Loucy (cell line): ENCODE measurements around the gene FEV.

Experiments
- H2AFZ ChIP-seq: fragments of 200-600 bp; sonication (generic); 2 replicates; pipeline ENCODE4 v1.6.0; 2016; ENCODE audit warnings: antibody characterized with exemption, mild to moderate bottlenecking, low read length, moderate library complexity
- H3F3A ChIP-seq: fragments of 200-600 bp; 2 replicates; pipeline ENCODE4 v1.6.0; 2016; ENCODE audit warnings: antibody characterized with exemption, low read depth, mild to moderate bottlenecking
- H3K27me3 ChIP-seq: fragments of 200-600 bp; sonication (generic); 2 replicates; pipeline ENCODE4 v1.6.1; 2014; ENCODE audit warnings: low read length, mild to moderate bottlenecking; ENCODE audit not compliant: insufficient read depth, poor library complexity, severe bottlenecking
- H3K36me3 ChIP-seq: fragments of 200-600 bp; sonication (generic); 2 replicates; pipeline ENCODE4 v1.6.1; 2016; ENCODE audit warnings: low read length; ENCODE audit not compliant: insufficient read depth
- H3K4me1 ChIP-seq: fragments of 200-600 bp; sonication (generic); 2 replicates; pipeline ENCODE4 v1.5.1; 2014; ENCODE audit warnings: low read length, mild to moderate bottlenecking; ENCODE audit not compliant: insufficient read depth, poor library complexity, severe bottlenecking
- H3K4me2 ChIP-seq: fragments of 200-600 bp; sonication (generic); 2 replicates; pipeline ENCODE4 v1.6.0; 2014; ENCODE audit warnings: antibody characterized with exemption, low read length, low read depth, mild to moderate bottlenecking; ENCODE audit not compliant: poor library complexity, severe bottlenecking
- H3K4me3 ChIP-seq: fragments of 200-600 bp; sonication (generic); 2 replicates; pipeline ENCODE4 v1.5.1; 2014; ENCODE audit warnings: low read length, mild to moderate bottlenecking, mixed read lengths; ENCODE audit not compliant: poor library complexity, severe bottlenecking
- H3K79me2 ChIP-seq: fragments of 200-600 bp; sonication (generic); 2 replicates; pipeline ENCODE4 v1.6.1; 2014; ENCODE audit warnings: low read length; ENCODE audit not compliant: insufficient read depth
- H3K9ac ChIP-seq: fragments of 200-600 bp; sonication (generic); 2 replicates; pipeline ENCODE4 v1.6.0; 2014; ENCODE audit warnings: mild to moderate bottlenecking, low read depth, low read length, moderate library complexity; ENCODE audit not compliant: poor library complexity, severe bottlenecking
- H3K9me2 ChIP-seq: fragments of 200-600 bp; sonication (generic); replicated peaks from 2 replicates; pipeline ENCODE4 v1.6.1; 2016; ENCODE audit warnings: low read depth, low read length, mixed read lengths
- H3K9me3 ChIP-seq: fragments of 200-600 bp; sonication (generic); 2 replicates; pipeline ENCODE4 v1.6.1; 2014; ENCODE audit warnings: mild to moderate bottlenecking, antibody characterized with exemption, low read length, low read depth; ENCODE audit not compliant: insufficient read depth
- H4K20me1 ChIP-seq: fragments of 200-600 bp; sonication (generic); 2 replicates; pipeline ENCODE4 v1.6.0; 2014; ENCODE audit warnings: antibody characterized with exemption, low read length, mild to moderate bottlenecking; ENCODE audit not compliant: insufficient read depth, poor library complexity, severe bottlenecking
- CTCF ChIP-seq: fragments of 200-600 bp; sonication (generic); conservative IDR thresholded peaks from 2 replicates; pipeline ENCODE4 v1.5.1; 2014; ENCODE audit warnings: mild to moderate bottlenecking, antibody characterized with exemption, low read length
- EZH2phosphoT487 ChIP-seq: fragments of 200-600 bp; IDR thresholded peaks from 2 replicates; pipeline ENCODE4 v1.6.1; 2018; ENCODE audit warnings: antibody characterized with exemption, mild to moderate bottlenecking, moderate library complexity, borderline replicate concordance

The FEV gene

DNA sequence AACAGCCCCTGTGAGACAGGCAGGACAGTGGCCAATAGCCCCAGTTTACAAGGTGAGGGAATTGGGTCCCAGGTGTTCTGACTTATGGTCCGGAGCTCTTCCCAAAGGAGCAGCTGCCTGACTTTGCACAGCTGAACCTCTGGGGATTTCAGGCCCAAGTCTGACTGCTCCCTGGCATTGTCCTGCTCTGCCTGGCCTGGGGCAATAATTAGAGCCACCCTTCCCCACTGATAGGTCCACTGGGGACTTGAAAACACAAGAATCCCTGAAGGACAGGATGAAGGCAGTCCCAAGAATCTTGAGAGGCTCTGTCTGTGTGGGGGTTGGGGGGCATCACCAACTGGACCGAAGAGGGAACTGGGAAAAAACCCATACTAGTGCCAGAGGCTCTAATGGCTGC lies 3.7 kb upstream of the FEV start:
- no peaks in the 10 kb centered on the region for H4K20me1 ChIP-seq

DNA sequence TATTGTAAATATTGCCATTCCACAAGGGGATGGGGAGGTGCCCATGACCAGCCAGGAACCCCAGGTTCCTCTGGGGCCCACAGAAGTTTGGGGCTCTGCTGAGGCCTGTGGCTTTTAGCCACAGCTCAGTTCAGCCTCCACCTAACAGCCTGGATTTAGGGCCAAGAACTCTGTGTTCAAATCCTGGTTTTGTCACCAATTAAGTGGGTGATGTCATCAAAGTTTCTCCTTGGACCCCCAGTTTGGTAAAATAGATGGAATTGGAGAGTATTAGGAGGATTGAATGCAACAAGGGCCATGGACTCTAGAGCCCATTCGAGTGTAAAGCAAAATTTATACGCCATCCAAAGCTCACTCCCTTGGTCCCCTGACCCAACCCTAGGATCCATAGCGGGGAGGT lies 3.2 kb upstream of the FEV start:
- no peak overlapping the region for H2AFZ ChIP-seq
- no peaks in the 10 kb centered on the region for H3K27me3 ChIP-seq

More for the DNA sequence above, 3.7 kb upstream of the FEV start:
- H3F3A ChIP-seq, result no peaks in the 10 kb centered on the region
- no peaks in the 10 kb centered on the region for H3K79me2 ChIP-seq
- H3K4me3 ChIP-seq, result no peak overlapping the region
- no peaks in the 10 kb centered on the region for H3K27me3 ChIP-seq
- H3K9me2 ChIP-seq, result no peaks in the 10 kb centered on the region
- H3K4me1 ChIP-seq, result peaks cover 4% of the 10 kb centered on the region
- H3K4me2 ChIP-seq, result no peak overlapping the region
- no peak for TF ChIP-seq EZH2phosphoT487
- no peak for TF ChIP-seq CTCF
- no peak overlapping the region for H3K9ac ChIP-seq
- H2AFZ ChIP-seq, result no peak overlapping the region
- H3K9me3 ChIP-seq, result no peaks in the 10 kb centered on the region
- no peaks in the 10 kb centered on the region for H3K36me3 ChIP-seq

GRCh38 chr2:218986148-218986761 lies 1.3 kb upstream of the FEV start:
- H2AFZ ChIP-seq, result no peak overlapping the region
- H3K36me3 ChIP-seq, result no peaks in the 10 kb centered on the region
- H3K9me3 ChIP-seq, result no peaks in the 10 kb centered on the region
- no peaks in the 10 kb centered on the region for H3K9me2 ChIP-seq
- no peak overlapping the region for H3K9ac ChIP-seq
- TF ChIP-seq EZH2phosphoT487 (no peak), CTCF (no peak)
- no peaks in the 10 kb centered on the region for H4K20me1 ChIP-seq
- H3F3A ChIP-seq, result no peaks in the 10 kb centered on the region
- no peak overlapping the region for H3K4me3 ChIP-seq
- H3K79me2 ChIP-seq, result no peaks in the 10 kb centered on the region
- no peaks in the 10 kb centered on the region for H3K27me3 ChIP-seq
- H3K4me2 ChIP-seq, result no peak overlapping the region
- peaks cover 4% of the 10 kb centered on the region for H3K4me1 ChIP-seq

More for the DNA sequence above, 3.2 kb upstream of the FEV start:
- no peaks in the 10 kb centered on the region for H4K20me1 ChIP-seq
- no peak overlapping the region for H3K4me3 ChIP-seq
- no peak overlapping the region for H3K9ac ChIP-seq
- peaks cover 4% of the 10 kb centered on the region for H3K4me1 ChIP-seq
- no peaks in the 10 kb centered on the region for H3K9me3 ChIP-seq
- no peak overlapping the region for H3K4me2 ChIP-seq
- TF ChIP-seq EZH2phosphoT487 (no peak), CTCF (no peak)
- no peaks in the 10 kb centered on the region for H3K36me3 ChIP-seq
- H3K79me2 ChIP-seq, result no peaks in the 10 kb centered on the region
- no peaks in the 10 kb centered on the region for H3F3A ChIP-seq
- no peaks in the 10 kb centered on the region for H3K9me2 ChIP-seq
